Measurements from ENCODE around the gene RMDN3.

RMDN3 gene

DNA sequence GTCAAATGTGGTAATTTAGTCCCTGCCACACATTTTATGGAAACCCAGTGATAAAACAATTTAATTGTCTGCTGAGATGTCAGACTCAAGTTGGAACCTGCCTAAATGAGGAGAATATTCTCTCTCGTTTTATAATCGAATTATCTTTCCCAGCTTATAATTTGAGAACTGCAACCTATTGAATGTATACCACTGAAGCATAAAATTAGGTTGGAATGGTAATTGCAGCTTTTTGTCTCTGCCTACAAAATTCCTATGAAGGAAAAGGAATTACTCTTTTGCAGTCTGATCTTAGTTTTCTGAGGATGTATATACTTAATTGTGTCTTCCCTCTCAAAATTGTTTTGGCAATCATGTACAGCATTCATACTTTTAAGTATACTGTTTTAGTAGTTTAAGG, 31.1 kb downstream of the RMDN3 start:
- no peak overlapping the region for H3K4me3 ChIP-seq (replicated peaks; ENCODE audit: low read depth, low read length)
- DNase-seq (ENCODE audit: low read depth) = no peak
- TF ChIP-seq, protein P1, sequence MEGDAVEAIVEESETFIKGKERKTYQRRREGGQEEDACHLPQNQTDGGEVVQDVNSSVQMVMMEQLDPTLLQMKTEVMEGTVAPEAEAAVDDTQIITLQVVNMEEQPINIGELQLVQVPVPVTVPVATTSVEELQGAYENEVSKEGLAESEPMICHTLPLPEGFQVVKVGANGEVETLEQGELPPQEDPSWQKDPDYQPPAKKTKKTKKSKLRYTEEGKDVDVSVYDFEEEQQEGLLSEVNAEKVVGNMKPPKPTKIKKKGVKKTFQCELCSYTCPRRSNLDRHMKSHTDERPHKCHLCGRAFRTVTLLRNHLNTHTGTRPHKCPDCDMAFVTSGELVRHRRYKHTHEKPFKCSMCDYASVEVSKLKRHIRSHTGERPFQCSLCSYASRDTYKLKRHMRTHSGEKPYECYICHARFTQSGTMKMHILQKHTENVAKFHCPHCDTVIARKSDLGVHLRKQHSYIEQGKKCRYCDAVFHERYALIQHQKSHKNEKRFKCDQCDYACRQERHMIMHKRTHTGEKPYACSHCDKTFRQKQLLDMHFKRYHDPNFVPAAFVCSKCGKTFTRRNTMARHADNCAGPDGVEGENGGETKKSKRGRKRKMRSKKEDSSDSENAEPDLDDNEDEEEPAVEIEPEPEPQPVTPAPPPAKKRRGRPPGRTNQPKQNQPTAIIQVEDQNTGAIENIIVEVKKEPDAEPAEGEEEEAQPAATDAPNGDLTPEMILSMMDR (IDR thresholded peaks at IDR 0.05; ENCODE audit: low read length, missing control alignments) = no peak

DNA sequence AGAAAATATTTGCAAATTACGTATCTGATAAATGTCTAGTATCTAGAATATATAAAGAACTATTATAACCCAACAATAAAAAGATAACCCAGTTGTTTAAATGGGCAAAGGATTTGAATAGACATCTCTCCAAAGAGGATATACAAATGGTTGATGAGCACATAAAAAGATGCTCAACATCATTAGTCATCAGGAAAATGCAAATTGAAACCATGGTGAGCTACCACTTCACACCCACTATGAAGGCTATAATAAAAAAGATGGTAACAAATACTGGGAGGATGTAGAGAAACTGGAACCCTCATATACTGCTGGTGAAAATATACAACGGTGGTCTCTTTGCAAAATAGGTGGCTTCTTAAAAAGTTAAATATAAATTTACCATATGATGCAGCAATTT, 32.1 kb downstream of the RMDN3 start:
- no peak overlapping the region for H3K4me3 ChIP-seq (replicated peaks; ENCODE audit: low read depth, low read length)
- TF ChIP-seq, protein P1 (IDR thresholded peaks at IDR 0.05; ENCODE audit: low read length, missing control alignments) = no peak
- no peak for DNase-seq (ENCODE audit: low read depth)

DNA sequence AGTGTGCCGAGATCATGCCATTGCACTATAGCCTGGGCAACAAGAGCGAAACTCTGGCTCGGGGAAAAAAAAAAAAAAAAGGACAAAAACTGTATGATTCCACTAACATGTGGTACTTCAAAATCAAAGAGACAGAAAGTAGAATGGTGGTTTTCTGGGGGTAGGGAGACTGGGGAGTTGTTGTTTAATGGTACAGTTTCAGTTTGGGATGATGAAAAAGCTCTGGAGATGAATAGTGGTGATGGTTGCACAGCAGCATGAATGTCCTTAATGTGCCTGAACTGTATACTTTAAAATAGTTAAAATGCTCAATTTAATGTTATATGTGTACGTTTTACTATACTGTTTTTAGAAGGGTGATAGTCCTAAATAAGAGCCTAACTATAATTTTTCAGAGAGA, 32.7 kb downstream of the RMDN3 start:
- DNase-seq (ENCODE audit: low read depth) = no peak
- no peak overlapping the region for H3K4me3 ChIP-seq (replicated peaks; ENCODE audit: low read depth, low read length)
- TF ChIP-seq, protein P1 (IDR thresholded peaks at IDR 0.05; ENCODE audit: low read length, missing control alignments) = no peak

DNA sequence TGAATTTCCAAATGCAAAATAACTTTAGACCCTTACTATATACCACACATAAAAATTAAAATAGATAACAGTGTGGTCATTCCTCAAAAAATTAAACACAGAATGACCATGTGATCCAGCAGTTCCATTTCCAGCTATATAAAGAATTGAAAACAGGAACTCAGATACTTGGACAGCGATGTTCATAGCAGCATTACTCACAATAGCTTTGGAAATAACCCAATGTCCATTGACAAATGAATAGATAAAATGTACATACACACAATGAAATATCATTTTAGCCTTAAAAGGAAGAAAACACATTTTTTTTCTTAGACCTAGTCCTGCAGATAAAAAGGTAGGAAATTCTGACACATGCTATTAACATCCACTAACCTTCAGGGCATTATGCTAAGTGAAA, 33.4 kb downstream of the RMDN3 start:
- H3K4me3 ChIP-seq (replicated peaks; ENCODE audit: low read depth, low read length) = no peak overlapping the region
- peak; percentile 65 for DNase-seq (ENCODE audit: low read depth)
- TF ChIP-seq, protein P1 (IDR thresholded peaks at IDR 0.05; ENCODE audit: low read length, missing control alignments) = no peak

DNA sequence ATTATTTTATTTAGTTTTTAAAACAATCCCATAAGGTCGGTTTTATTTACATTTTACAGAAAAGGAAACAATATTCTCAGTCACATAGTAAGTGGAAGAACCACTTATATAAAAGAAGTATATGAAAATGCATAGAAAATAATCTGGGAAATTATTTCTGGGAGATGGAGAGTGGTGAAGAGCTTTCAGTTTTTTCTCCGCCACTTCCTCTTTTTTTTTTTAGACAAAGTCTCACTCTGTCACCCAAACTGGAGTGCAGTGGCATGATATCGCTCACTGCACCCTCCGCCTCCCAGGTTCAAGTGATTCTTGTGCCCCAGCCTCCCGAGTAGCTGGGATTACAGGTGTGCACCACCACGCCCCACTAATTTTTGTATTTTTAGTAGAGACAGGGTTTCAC, 38.9 kb downstream of the RMDN3 start:
- no peak for DNase-seq (ENCODE audit: low read depth)
- H3K4me3 ChIP-seq (replicated peaks; ENCODE audit: low read depth, low read length) = no peak overlapping the region
- TF ChIP-seq, protein P1 (IDR thresholded peaks at IDR 0.05; ENCODE audit: low read length, missing control alignments) = no peak

DNA sequence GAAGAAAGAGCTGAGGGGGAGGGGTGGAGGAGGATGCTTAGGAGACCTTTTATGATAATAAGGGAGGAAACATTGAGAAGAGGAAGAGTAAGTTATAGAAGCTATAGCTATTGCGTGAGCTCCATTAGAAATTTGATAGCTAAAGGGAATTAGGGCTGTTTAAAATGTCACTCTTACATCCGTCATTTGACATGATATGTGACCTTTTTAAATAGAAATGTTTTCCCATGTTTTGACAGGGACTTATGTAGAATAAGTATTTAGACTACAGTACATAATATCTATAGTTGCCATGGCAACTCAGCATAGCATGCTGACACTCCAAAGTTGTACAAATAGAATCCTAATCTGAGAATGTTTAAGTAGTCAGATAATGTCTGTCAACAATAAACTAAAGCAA, 40.9 kb downstream of the RMDN3 start:
- TF ChIP-seq, protein P1 (IDR thresholded peaks at IDR 0.05; ENCODE audit: low read length, missing control alignments) = no peak
- no peak overlapping the region for H3K4me3 ChIP-seq (replicated peaks; ENCODE audit: low read depth, low read length)
- DNase-seq (ENCODE audit: low read depth) = no peak

DNA sequence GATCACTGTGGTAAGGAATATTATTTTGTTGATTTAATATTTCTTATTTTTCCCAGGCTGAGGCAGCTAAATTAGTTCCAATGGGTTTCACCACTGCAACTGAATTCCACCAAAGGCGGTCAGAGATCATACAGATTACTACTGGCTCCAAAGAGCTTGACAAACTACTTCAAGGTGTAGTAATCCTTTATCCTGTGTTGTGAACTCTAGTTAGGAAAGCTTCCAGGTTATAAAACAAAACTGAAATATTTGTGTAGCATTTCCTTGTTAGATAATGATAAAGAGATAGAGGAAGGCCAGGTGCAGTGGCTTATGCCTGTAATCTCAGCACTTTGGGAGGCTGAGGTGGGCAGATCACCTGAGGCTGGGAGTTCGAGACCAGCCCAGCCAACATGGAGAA, 48.9 kb downstream of the RMDN3 start:
- no peak for DNase-seq (ENCODE audit: low read depth)
- TF ChIP-seq, protein P1 (IDR thresholded peaks at IDR 0.05; ENCODE audit: low read length, missing control alignments) = no peak
- H3K4me3 ChIP-seq (replicated peaks; ENCODE audit: low read depth, low read length) = no peak overlapping the region

All from fibroblast of pulmonary artery (primary cell).